Endothelial cell of umbilical vein (primary cell): ENCODE data around the gene FAM78A. TPM values are rescaled to one million over a fixed set of nuclear protein-coding genes. Genes with fewer than 3 reads are reported as not detected.

Experiments used
- BruUV-seq: library from RNA; stranded (reverse); fragments of 400-500 nt; replicated peaks from 2 replicates; lab custom pipeline; 2021; lab: Mats Ljungman, UMichigan
- CTCF ChIA-PET: fragments of 300-600, 350-600 bp; sonication (Branson Sonifier 250); formaldehyde crosslinking; loops from one replicate; lab custom pipeline; 2021; ENCODE audit warnings: antibody characterized with exemption, inconsistent platforms; lab: Charles Lee
- POLR2A ChIA-PET: fragments of 300-600, 350-600 bp; sonication (Branson Sonifier 250); formaldehyde crosslinking; loops from one replicate; lab custom pipeline; 2021; ENCODE audit warnings: antibody characterized with exemption, inconsistent platforms; lab: Charles Lee
- DNase-seq: peaks from one replicate; pipeline ENCODE4 v3.0.0-alpha.2; 2011; ENCODE audit warnings: low read depth, low spot score
- FAIRE-seq: peaks from 2 replicates; lab custom pipeline; 2011; peaks lifted over from hg19 to GRCh38; lab: Jason Lieb, UNC
- H2AFZ ChIP-seq: 2 replicates; pipeline ENCODE4 v1.6.0; 2012; ENCODE audit warnings: low read depth, low read length, control low read depth, inconsistent platforms
- H3K27ac ChIP-seq: 2 replicates; pipeline ENCODE4 v1.5.1; 2011; ENCODE audit warnings: low read depth, mild to moderate bottlenecking, control low read depth, low read length, moderate library complexity; ENCODE audit not compliant: insufficient read depth
- H3K27me3 ChIP-seq, 2 experiments: 2 replicates each; pipeline versions ENCODE4 v1.6.0 to v1.6.1; 2011; ENCODE audit warnings: low read length in 2 of 2, mixed read lengths in 1 of 2; ENCODE audit not compliant: control insufficient read depth in 2 of 2, insufficient read depth in 2 of 2
- H3K36me3 ChIP-seq, 2 experiments: 2 replicates in 1 of 2; 3 replicates in 1 of 2; pipeline ENCODE4 v1.5.1; 2011; ENCODE audit warnings: low read length in 2 of 2, mild to moderate bottlenecking in 1 of 2, moderate library complexity in 1 of 2; ENCODE audit not compliant: control insufficient read depth in 2 of 2, insufficient read depth in 2 of 2; ENCODE audit errors: extremely low read depth in 1 of 2
- H3K4me1 ChIP-seq: 3 replicates; pipeline ENCODE4 v1.5.1; 2011; ENCODE audit warnings: mild to moderate bottlenecking, low read length; ENCODE audit not compliant: control insufficient read depth, insufficient read depth; ENCODE audit errors: extremely low read depth
- H3K4me2 ChIP-seq: 2 replicates; pipeline ENCODE4 v1.6.1; 2011; ENCODE audit warnings: low read length, control low read depth, mixed read lengths; ENCODE audit not compliant: insufficient read depth
- H3K4me3 ChIP-seq, 3 experiments: fragments of 200-600 bp in 1 of 3; sonication (generic), shearing (Covaris generic) in 1 of 3; replicated peaks in 1 of 3; 2 replicates each; pipeline ENCODE4 v1.5.1; 2011 to 2016; ENCODE audit warnings: control low read depth in 3 of 3, low read length in 3 of 3, mild to moderate bottlenecking in 2 of 3, inconsistent platforms in 1 of 3, low read depth in 1 of 3, moderate library complexity in 1 of 3; ENCODE audit not compliant: insufficient read depth in 1 of 3
- H3K79me2 ChIP-seq: 2 replicates; pipeline ENCODE4 v1.6.0; 2012; ENCODE audit warnings: low read length, inconsistent platforms; ENCODE audit not compliant: control insufficient read depth, insufficient read depth
- H3K9ac ChIP-seq: replicated peaks from 2 replicates; pipeline ENCODE3; 2011; ENCODE audit warnings: low read length, control low read depth; ENCODE audit not compliant: insufficient read depth; ENCODE audit errors: extremely low read depth
- H3K9me1 ChIP-seq: replicated peaks from 3 replicates; pipeline ENCODE4 v1.6.0; 2011; ENCODE audit warnings: mild to moderate bottlenecking, low read length; ENCODE audit not compliant: control insufficient read depth, insufficient read depth; ENCODE audit errors: extremely low read depth
- H3K9me3 ChIP-seq: replicated peaks from 2 replicates; pipeline ENCODE4 v1.5.1; 2012; ENCODE audit warnings: low read length, inconsistent platforms; ENCODE audit not compliant: control insufficient read depth, insufficient read depth
- H4K20me1 ChIP-seq: replicated peaks from 2 replicates; pipeline ENCODE3; 2011; ENCODE audit warnings: mild to moderate bottlenecking, low read length; ENCODE audit not compliant: control insufficient read depth, insufficient read depth; ENCODE audit errors: extremely low read depth
- CTCF ChIP-seq, 2 donors: IDR thresholded peaks; 1 replicate in 1 of 2; 2 replicates in 1 of 2; pipeline ENCODE4 v1.5.1; 2011; ENCODE audit warnings: low read length in 2 of 2, mild to moderate bottlenecking in 2 of 2, moderate library complexity in 2 of 2, control low read depth in 1 of 2, inconsistent platforms in 1 of 2, low read depth in 1 of 2; ENCODE audit not compliant: insufficient read depth in 1 of 2; ENCODE audit errors: extremely low read depth in 1 of 2
- EZH2 ChIP-seq: IDR thresholded peaks from 2 replicates; pipeline ENCODE4 v1.6.1; 2012; ENCODE audit warnings: borderline replicate concordance, low read depth, mild to moderate bottlenecking, moderate library complexity, low read length, inconsistent platforms; ENCODE audit not compliant: severe bottlenecking
- FOS ChIP-seq: IDR thresholded peaks from 2 replicates; pipeline ENCODE4 v1.6.1; 2011; ENCODE audit warnings: mild to moderate bottlenecking, low read length, moderate library complexity, borderline replicate concordance; ENCODE audit not compliant: insufficient read depth
- GATA2 ChIP-seq: IDR thresholded peaks from 2 replicates; pipeline ENCODE4 v1.7.0; 2011; ENCODE audit warnings: low read depth, mild to moderate bottlenecking, moderate library complexity, mixed read lengths, low read length; ENCODE audit not compliant: insufficient read length, insufficient read depth
- JUN ChIP-seq: IDR thresholded peaks from 2 replicates; pipeline ENCODE4 v1.6.1; 2011; ENCODE audit warnings: borderline replicate concordance, low read depth; ENCODE audit not compliant: insufficient read length, insufficient read depth
- MAX ChIP-seq: IDR thresholded peaks from 2 replicates; pipeline ENCODE4 v1.6.1; 2011; ENCODE audit not compliant: insufficient read depth, insufficient read length
- MYC ChIP-seq: IDR thresholded peaks from one replicate; pipeline ENCODE4 v1.6.1; 2011; ENCODE audit warnings: mild to moderate bottlenecking, low read depth, low read length
- POLR2A ChIP-seq: IDR thresholded peaks from 2 replicates; pipeline ENCODE4 v1.6.1; 2012; ENCODE audit warnings: low read depth, mild to moderate bottlenecking, control low read depth, low read length
- POLR2AphosphoS5 ChIP-seq: IDR thresholded peaks from 2 replicates; pipeline ENCODE4 v1.6.1; 2012; ENCODE audit warnings: low read depth, mild to moderate bottlenecking, control low read depth, low read length, moderate library complexity; ENCODE audit not compliant: insufficient read depth
- dilution Hi-C: fragments of 300-500 bp; cut with MboI; formaldehyde crosslinking; loops from one replicate; pipeline ENCODE4 v1.15.0; 2019; ENCODE audit warnings: low sequenced_read_pairs; ENCODE audit not compliant: extremely low pct_ligation_motif_present
- intact Hi-C: fragments of 100-400 bp; cut with micrococcal nuclease; formaldehyde crosslinking; loops from one replicate; pipeline ENCODE4 v1.10.0; 2022
- polyA plus RNA-seq, 4 experiments: library from polyadenylated mRNA; depleted of rRNA in 3 of 4; stranded (reverse) in 3 of 4; unstranded in 1 of 4; fragments of >200 nt; gene quantifications; 2 replicates each; pipeline versions ENCODE4 v1.2.1 to v1.2.3, GENCODE V29; 2011 to 2012; ENCODE audit warnings: missing spikeins in 1 of 4
- total RNA-seq: library from RNA; stranded (reverse); gene quantifications from 2 replicates; pipeline ENCODE4 v1.2.3, GENCODE V29; 2021

The FAM78A gene
- total and polyA plus RNA-seq, 2 donors (not counting 3 experiments of a cell fraction or from before 2014, with no cell fraction given): 34.0 to 37.4 TPM

- Histone ChIP-seq H3K9me3 (no peaks in the 10 kb centered on the region), H3K4me1 (peaks cover 3% of the 10 kb centered on the region), H3K9ac (no peak overlapping the region), H3K79me2 (no peaks in the 10 kb centered on the region), H3K27ac (no peak overlapping the region), H3K36me3 (no peaks in the 10 kb centered on the region), H3K9me1 (no peaks in the 10 kb centered on the region), H2AFZ (no peak overlapping the region), H3K4me3 (no peak overlapping the region), H3K27me3 (no peaks in the 10 kb centered on the region), H3K4me2 (no peak overlapping the region), H4K20me1 (no peaks in the 10 kb centered on the region)
- POLR2A ChIA-PET: no interaction called here
- intact Hi-C loops (no loop called here), dilution Hi-C loops (no loop called here)
- FAIRE-seq (no peak), DNase-seq (no peak)
- CTCF ChIA-PET: interaction anchor here (0.7 to 1.5 kb wide), 5 partner anchors 13 to 146 kb away, joined by 3 to 4 read pairs (median 3); no protein-coding TSS in a partner anchor
- no TSS peak for BruUV-seq
- no peak for TF ChIP-seq JUN
- no peak for TF ChIP-seq CTCF (IDR thresholded peaks at IDR 0.05; ENCODE audit: extremely low read depth in 1 of 2, insufficient read depth in 1 of 2, low read depth in 1 of 2, low read length in 2 of 2)
- no peak for TF ChIP-seq POLR2A
- no peak for TF ChIP-seq MYC
- TF ChIP-seq EZH2: no peak
- TF ChIP-seq MAX: no peak
- no peak for TF ChIP-seq FOS
- no peak for TF ChIP-seq POLR2AphosphoS5
- TF ChIP-seq GATA2: no peak
Measured at GRCh38 chr9:131323629-131324028, 47.3 kb upstream of the FAM78A start.
